MM.1S (cell line): ENCODE data around the gene SPDEF.

ENCODE experiments used
- DNase-seq: peaks from one replicate; pipeline ENCODE4 v3.0.0-alpha.2; 2015
- H2AFZ ChIP-seq: fragments of 300-600 bp; sonication (generic); 2 replicates; pipeline ENCODE4 v1.6.0; 2016; ENCODE audit warnings: antibody characterized with exemption, low read length
- H3F3A ChIP-seq: fragments of 300-600 bp; sonication (generic); 2 replicates; pipeline ENCODE4 v1.6.1; 2016; ENCODE audit warnings: mild to moderate bottlenecking, antibody characterized with exemption, low read length, moderate library complexity, mixed read lengths; ENCODE audit not compliant: insufficient read depth
- H3K27ac ChIP-seq: fragments of 300-600 bp; sonication (generic); 2 replicates; pipeline ENCODE4 v1.5.1; 2016; ENCODE audit warnings: mild to moderate bottlenecking, low read length
- H3K27me3 ChIP-seq: fragments of 300-600 bp; sonication (generic); replicated peaks from 2 replicates; pipeline ENCODE4 v1.6.0; 2016; ENCODE audit warnings: low read length; ENCODE audit not compliant: insufficient read depth
- H3K36me3 ChIP-seq: fragments of 300-600 bp; sonication (generic); replicated peaks from 2 replicates; pipeline ENCODE4 v1.6.1; 2016; ENCODE audit warnings: mild to moderate bottlenecking, low read length, mixed read lengths; ENCODE audit not compliant: insufficient read depth
- H3K4me1 ChIP-seq: fragments of 300-600 bp; sonication (generic); 2 replicates; pipeline ENCODE4 v1.6.1; 2016; ENCODE audit warnings: low read length, mixed read lengths
- H3K4me2 ChIP-seq: fragments of 300-600 bp; sonication (generic); 2 replicates; pipeline ENCODE4 v1.6.0; 2016; ENCODE audit warnings: low read depth, low read length
- H3K4me3 ChIP-seq: fragments of 300-600 bp; sonication (generic); 2 replicates; pipeline ENCODE4 v1.5.1; 2016; ENCODE audit warnings: low read length, mixed read lengths
- H3K79me2 ChIP-seq: fragments of 300-600 bp; sonication (generic); 2 replicates; pipeline ENCODE4 v1.6.1; 2016; ENCODE audit warnings: mixed run types, low read length, mixed read lengths
- H3K9ac ChIP-seq: fragments of 300-600 bp; sonication (generic); 2 replicates; pipeline ENCODE4 v1.6.1; 2016; ENCODE audit warnings: low read length, mixed read lengths
- H3K9me2 ChIP-seq: fragments of 300-600 bp; sonication (generic); replicated peaks from 2 replicates; pipeline ENCODE4 v1.6.1; 2016; ENCODE audit warnings: mild to moderate bottlenecking, low read length, mixed read lengths; ENCODE audit not compliant: insufficient read depth
- H3K9me3 ChIP-seq: fragments of 300-600 bp; sonication (generic); replicated peaks from 2 replicates; pipeline ENCODE4 v1.6.1; 2016; ENCODE audit warnings: mild to moderate bottlenecking, low read length, mixed read lengths; ENCODE audit not compliant: insufficient read depth
- H4K20me1 ChIP-seq: fragments of 300-600 bp; sonication (generic); 2 replicates; pipeline ENCODE4 v1.6.1; 2016; ENCODE audit warnings: mild to moderate bottlenecking, low read length, moderate library complexity, mixed read lengths; ENCODE audit not compliant: insufficient read depth
- CTCF ChIP-seq: fragments of 300-600 bp; sonication (generic); IDR thresholded peaks from 2 replicates; pipeline ENCODE4 v1.5.1; 2016; ENCODE audit warnings: antibody characterized with exemption, low read length, mixed read lengths
- EZH2 ChIP-seq: fragments of 300-600 bp; sonication (generic); optimal IDR thresholded peaks from 2 replicates; pipeline ENCODE3; 2017; ENCODE audit warnings: low read depth, mild to moderate bottlenecking, antibody characterized with exemption, low read length, mixed read lengths
- EZH2phosphoT487 ChIP-seq: fragments of 300-600 bp; sonication (generic); IDR thresholded peaks from 2 replicates; pipeline ENCODE4 v1.6.1; 2018; ENCODE audit warnings: antibody characterized with exemption, low read length

SPDEF gene

GRCh38 chr6:34531580-34532201, 24.4 kb downstream of the SPDEF start:
- no peak overlapping the region for H2AFZ ChIP-seq
- no peak overlapping the region for H3K27ac ChIP-seq
- H4K20me1 ChIP-seq, result no peaks in the 10 kb centered on the region
- no peak overlapping the region for H3K4me2 ChIP-seq
- H3F3A ChIP-seq, result no peaks in the 10 kb centered on the region
- H3K4me3 ChIP-seq, result no peak overlapping the region
- no peaks in the 10 kb centered on the region for H3K9me2 ChIP-seq
- H3K79me2 ChIP-seq, result no peaks in the 10 kb centered on the region
- no peaks in the 10 kb centered on the region for H3K9me3 ChIP-seq
- no peaks in the 10 kb centered on the region for H3K36me3 ChIP-seq
- no peak overlapping the region for H3K9ac ChIP-seq
- no peak for DNase-seq
- H3K4me1 ChIP-seq, result peaks cover 3% of the 10 kb centered on the region; the same call in 1 of the 2 replicates
- TF ChIP-seq EZH2 (no peak), CTCF (no peak), EZH2phosphoT487 (no peak)
- no peaks in the 10 kb centered on the region for H3K27me3 ChIP-seq

GRCh38 chr6:34530753-34531365, 25.3 kb downstream of the SPDEF start:
- H3F3A ChIP-seq, result no peaks in the 10 kb centered on the region
- H2AFZ ChIP-seq, result no peak overlapping the region
- H3K79me2 ChIP-seq, result no peaks in the 10 kb centered on the region
- H3K4me2 ChIP-seq, result no peak overlapping the region
- H4K20me1 ChIP-seq, result no peaks in the 10 kb centered on the region
- TF ChIP-seq EZH2phosphoT487, result no peak
- no peak for TF ChIP-seq EZH2
- no peak overlapping the region for H3K9ac ChIP-seq
- no peaks in the 10 kb centered on the region for H3K36me3 ChIP-seq
- H3K9me3 ChIP-seq, result no peaks in the 10 kb centered on the region
- DNase-seq, result no peak
- no peaks in the 10 kb centered on the region for H3K9me2 ChIP-seq
- H3K4me3 ChIP-seq, result no peak overlapping the region
- H3K27me3 ChIP-seq, result no peaks in the 10 kb centered on the region
- peaks cover 3% of the 10 kb centered on the region; the same call in 1 of the 2 replicates for H3K4me1 ChIP-seq
- no peak overlapping the region for H3K27ac ChIP-seq

GRCh38 chr6:34529665-34530327, 26.3 kb downstream of the SPDEF start:
- no peaks in the 10 kb centered on the region for H3K36me3 ChIP-seq
- no peak for TF ChIP-seq CTCF
- no peak for TF ChIP-seq EZH2phosphoT487
- no peak for TF ChIP-seq EZH2
- H3K9me2 ChIP-seq, result no peaks in the 10 kb centered on the region
- no peaks in the 10 kb centered on the region for H4K20me1 ChIP-seq
- peaks cover 3% of the 10 kb centered on the region; the same call in 1 of the 2 replicates for H3K4me1 ChIP-seq
- no peak overlapping the region for H2AFZ ChIP-seq
- no peak overlapping the region for H3K4me2 ChIP-seq
- no peaks in the 10 kb centered on the region for H3K79me2 ChIP-seq
- no peak overlapping the region for H3K9ac ChIP-seq
- no peaks in the 10 kb centered on the region for H3K27me3 ChIP-seq
- no peak overlapping the region for H3K4me3 ChIP-seq
- H3K9me3 ChIP-seq, result no peaks in the 10 kb centered on the region
- H3K27ac ChIP-seq, result no peak overlapping the region
- DNase-seq, result no peak
- no peaks in the 10 kb centered on the region for H3F3A ChIP-seq
